GM13977 (cell line): ENCODE results near the gene SNAPC2.

ENCODE experiments used
- DNase-seq: peaks from one replicate; pipeline ENCODE4 v3.0.0; 2012; ENCODE audit warnings: low spot score
- in situ Hi-C: fragments of 300-500 bp; cut with MboI; formaldehyde crosslinking; loops from one replicate; pipeline ENCODE4 v1.12.0; 2022; ENCODE audit warnings: low sequenced_read_pairs, low pct_unique_long_range_greater_than_20kb, mixed read lengths, inconsistent platforms; ENCODE audit not compliant: unreplicated experiment
- TF ChIP-seq, protein P1 (sequence below): IDR thresholded peaks from 2 replicates; pipeline ENCODE4 v1.5.1; 2012; ENCODE audit warnings: mild to moderate bottlenecking, control low read depth; ENCODE audit not compliant: insufficient read depth; ENCODE audit errors: extremely low read depth, missing control alignments

Gene SNAPC2

GRCh38 chr19:7900401-7900870 lies 19.7 kb upstream of the SNAPC2 start:
- no peak for DNase-seq
- TF ChIP-seq, protein P1, sequence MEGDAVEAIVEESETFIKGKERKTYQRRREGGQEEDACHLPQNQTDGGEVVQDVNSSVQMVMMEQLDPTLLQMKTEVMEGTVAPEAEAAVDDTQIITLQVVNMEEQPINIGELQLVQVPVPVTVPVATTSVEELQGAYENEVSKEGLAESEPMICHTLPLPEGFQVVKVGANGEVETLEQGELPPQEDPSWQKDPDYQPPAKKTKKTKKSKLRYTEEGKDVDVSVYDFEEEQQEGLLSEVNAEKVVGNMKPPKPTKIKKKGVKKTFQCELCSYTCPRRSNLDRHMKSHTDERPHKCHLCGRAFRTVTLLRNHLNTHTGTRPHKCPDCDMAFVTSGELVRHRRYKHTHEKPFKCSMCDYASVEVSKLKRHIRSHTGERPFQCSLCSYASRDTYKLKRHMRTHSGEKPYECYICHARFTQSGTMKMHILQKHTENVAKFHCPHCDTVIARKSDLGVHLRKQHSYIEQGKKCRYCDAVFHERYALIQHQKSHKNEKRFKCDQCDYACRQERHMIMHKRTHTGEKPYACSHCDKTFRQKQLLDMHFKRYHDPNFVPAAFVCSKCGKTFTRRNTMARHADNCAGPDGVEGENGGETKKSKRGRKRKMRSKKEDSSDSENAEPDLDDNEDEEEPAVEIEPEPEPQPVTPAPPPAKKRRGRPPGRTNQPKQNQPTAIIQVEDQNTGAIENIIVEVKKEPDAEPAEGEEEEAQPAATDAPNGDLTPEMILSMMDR, result no peak
- in situ Hi-C loops, result no loop called here

DNA sequence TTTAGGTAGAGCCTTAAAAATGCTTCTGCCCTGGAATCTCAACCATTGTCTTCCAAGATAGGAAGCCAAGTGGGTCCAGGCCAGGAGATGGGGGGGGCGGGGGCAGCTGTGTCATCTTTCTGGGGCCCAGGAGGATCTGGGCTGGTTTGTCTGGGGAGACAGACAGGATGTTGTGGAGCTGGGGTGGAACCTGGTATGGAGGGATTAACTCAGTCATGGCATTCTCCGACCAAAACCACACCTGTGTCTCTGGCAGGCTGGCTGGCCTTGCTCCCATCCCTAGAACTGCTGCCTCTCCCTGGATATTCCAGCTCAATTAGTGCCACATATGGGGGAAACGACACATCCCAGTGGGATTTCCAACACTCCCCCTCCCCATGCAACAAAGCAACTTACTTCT lies 19.2 kb upstream of the SNAPC2 start:
- no peak for DNase-seq
- in situ Hi-C loops, result no loop called here
- TF ChIP-seq, protein P1, result no peak

DNA sequence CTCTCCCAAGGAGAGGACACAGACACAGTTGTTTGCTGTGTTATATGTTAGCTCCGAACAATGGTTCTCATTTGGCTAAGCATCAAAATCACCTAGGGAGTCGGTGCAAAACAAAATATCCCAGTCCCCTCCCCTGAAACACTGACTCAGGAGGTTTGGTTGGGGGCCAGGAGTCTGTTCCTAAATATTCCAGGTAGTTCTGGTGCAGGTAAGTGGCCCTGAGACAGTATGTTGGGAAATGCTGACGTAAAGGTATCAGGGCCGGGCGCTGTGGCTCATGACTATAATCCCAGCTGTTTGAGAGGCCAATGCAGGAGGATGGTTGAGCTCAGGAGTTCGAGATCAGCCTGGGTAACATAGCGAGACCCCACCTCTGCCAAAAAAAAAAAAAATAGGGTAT lies 18.8 kb upstream of the SNAPC2 start:
- in situ Hi-C loops, result no loop called here
- no peak for DNase-seq
- TF ChIP-seq, protein P1, result no peak

- DNase-seq, result no peak
- TF ChIP-seq, protein P1, result no peak
- in situ Hi-C loops, result no loop called here
Measured at GRCh38 chr19:7902796-7903243, 17.3 kb upstream of the SNAPC2 start.

GRCh38 chr19:7903244-7904073 lies 16.7 kb upstream of the SNAPC2 start, which contains the start of gene MAP2K7:
Gene MAP2K7 (plus strand): TSS chr19:7903877. CDS start chr19:7903945, 68 bp downstream.
- TF ChIP-seq, protein P1, result peak; percentile 83
- peak; percentile 100 for DNase-seq
- in situ Hi-C loops, result no loop called here

- DNase-seq, result peak; percentile 87
- in situ Hi-C loops, result no loop called here
- TF ChIP-seq, protein P1, result no peak
Measured at GRCh38 chr19:7904074-7905020, 15.8 kb upstream of the SNAPC2 start.
